Calu3 (cell line): Measurements from ENCODE around the gene FIGN. TPM values are rescaled to one million over a fixed set of nuclear protein-coding genes. Genes with fewer than 3 reads are reported as not detected.

Experiments used
- BruUV-seq: library from RNA; stranded (reverse); fragments of 400-500 nt; replicated peaks from 2 replicates; lab custom pipeline; 2021; lab: Mats Ljungman, UMichigan
- CTCF ChIA-PET: fragments of 300-600 bp; sonication (Branson Sonifier 250); formaldehyde crosslinking; loops from one replicate; lab custom pipeline; 2022; ENCODE audit warnings: antibody characterized with exemption; lab: Charles Lee
- DNase-seq: peaks from one replicate; pipeline ENCODE4 v3.0.0; 2022
- H3K27ac Mint-ChIP-seq: one replicate; pipeline ENCODE4 v1.8.0; 2022; ENCODE audit warnings: mixed read lengths; ENCODE audit not compliant: unreplicated experiment
- H3K27me3 Mint-ChIP-seq: one replicate; pipeline ENCODE4 v1.8.0; 2022; ENCODE audit warnings: mixed read lengths; ENCODE audit not compliant: unreplicated experiment
- H3K36me3 Mint-ChIP-seq: one replicate; pipeline ENCODE4 v1.8.0; 2022; ENCODE audit warnings: mild to moderate bottlenecking, moderate library complexity, mixed read lengths; ENCODE audit not compliant: insufficient read depth, unreplicated experiment
- H3K4me1 Mint-ChIP-seq: one replicate; pipeline ENCODE4 v1.8.0; 2022; ENCODE audit warnings: mild to moderate bottlenecking, low read depth, mixed read lengths; ENCODE audit not compliant: unreplicated experiment
- H3K4me3 Mint-ChIP-seq: one replicate; pipeline ENCODE4 v1.8.0; 2022; ENCODE audit warnings: mild to moderate bottlenecking, low read depth, moderate library complexity, mixed read lengths; ENCODE audit not compliant: unreplicated experiment
- H3K9me3 Mint-ChIP-seq: one replicate; pipeline ENCODE4 v1.8.0; 2022; ENCODE audit warnings: low read depth, mixed read lengths; ENCODE audit not compliant: unreplicated experiment
- CTCF ChIP-seq: fragments of 200-600 bp; IDR thresholded peaks from one replicate; pipeline ENCODE4 v1.8.0; 2022; ENCODE audit warnings: antibody characterized with exemption; ENCODE audit not compliant: unreplicated experiment
- intact Hi-C: fragments of 100-400 bp; cut with micrococcal nuclease; formaldehyde crosslinking; loops from one replicate; pipeline ENCODE4 v1.10.0; 2022; ENCODE audit not compliant: unreplicated experiment
- total RNA-seq: library from RNA; stranded (reverse); gene quantifications from 2 replicates; pipeline ENCODE4 v1.2.3, GENCODE V29; 2022

The FIGN gene
- total RNA-seq, 1 experiment from 2014 or later, result 9.1 TPM

DNA sequence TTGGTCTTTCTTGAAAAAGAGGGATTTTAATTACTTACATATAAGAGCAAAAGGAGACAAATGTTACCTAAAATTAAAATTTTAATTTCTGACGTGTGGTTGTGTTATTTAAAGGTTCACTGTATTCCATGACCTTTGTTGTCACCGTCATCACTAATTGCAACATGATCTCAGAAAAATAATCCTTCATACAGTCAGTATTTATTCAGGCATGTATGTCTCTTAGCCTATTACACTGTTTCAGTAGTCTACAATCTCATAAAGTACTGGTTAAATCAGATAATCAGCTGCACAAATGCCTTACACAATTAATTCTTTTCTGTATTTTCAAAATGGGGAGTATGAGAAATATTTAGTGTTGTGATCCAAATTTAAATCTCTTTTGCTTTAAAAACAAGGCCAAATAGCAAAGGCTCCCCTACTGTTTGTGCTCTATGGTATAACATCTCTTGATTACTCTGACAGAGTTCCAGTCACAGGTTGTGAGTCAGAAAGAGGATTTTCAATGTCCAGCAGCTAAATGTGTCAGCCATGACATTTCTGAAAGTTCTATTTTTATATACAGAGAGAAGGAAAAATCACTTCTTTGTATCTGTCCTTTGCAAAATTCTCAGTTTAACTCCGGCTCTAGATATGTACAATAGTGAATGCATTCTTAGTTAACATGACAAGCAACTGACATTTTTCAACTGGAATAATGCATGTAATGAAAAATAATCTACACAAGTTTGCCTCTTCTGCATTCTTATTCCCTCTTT is 184.0 kb downstream of the FIGN start:
- Mint-ChIP-seq H3K27ac (no peak overlapping the region), H3K36me3 (no peaks in the 10 kb centered on the region), H3K4me3 (no peak overlapping the region), H3K4me1 (no peaks in the 10 kb centered on the region), H3K9me3 (no peaks in the 10 kb centered on the region), H3K27me3 (no peaks in the 10 kb centered on the region)
- no peak for DNase-seq
- intact Hi-C loops, result no loop called here
- CTCF ChIA-PET, result no interaction called here
- TF ChIP-seq CTCF, result no peak
- BruUV-seq, result no TSS peak

DNA sequence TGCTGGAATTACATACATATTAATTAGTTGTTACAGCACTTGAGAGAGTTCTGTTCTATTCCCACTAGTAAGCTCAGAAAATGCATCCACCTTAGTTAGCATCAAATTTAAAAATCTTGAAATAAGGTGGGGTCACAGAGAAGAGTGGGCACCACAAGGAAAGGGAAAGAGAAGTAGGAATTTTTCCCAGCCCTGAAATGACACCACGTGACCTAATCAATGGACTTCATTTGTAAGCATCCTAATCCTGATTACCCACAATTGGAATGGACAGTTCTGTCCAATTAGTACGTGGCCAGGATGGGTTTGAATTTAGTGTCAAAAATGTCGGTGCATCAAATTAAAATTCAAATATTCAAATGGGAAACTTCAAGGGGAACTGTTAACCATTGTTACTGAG is 186.8 kb downstream of the FIGN start:
- H3K27ac Mint-ChIP-seq, result no peak overlapping the region
- TF ChIP-seq CTCF, result no peak
- BruUV-seq, result no TSS peak
- intact Hi-C loops, result no loop called here
- DNase-seq, result no peak
- no peaks in the 10 kb centered on the region for H3K4me1 Mint-ChIP-seq
- no peak overlapping the region for H3K4me3 Mint-ChIP-seq
- H3K9me3 Mint-ChIP-seq, result no peaks in the 10 kb centered on the region
- no peaks in the 10 kb centered on the region for H3K36me3 Mint-ChIP-seq
- H3K27me3 Mint-ChIP-seq, result no peaks in the 10 kb centered on the region
- CTCF ChIA-PET, result no interaction called here
